ENCODE data around the gene ATP6V0A1. TPM values are rescaled to one million over a fixed set of nuclear protein-coding genes. Genes with fewer than 3 reads are reported as not detected.
"Not testable (repeated sequence)": the region's sequence is repeated elsewhere in the genome, so short reads cannot be mapped to it uniquely, and the experiment has no call there.

The ATP6V0A1 gene
- total RNA-seq, 1 donor from 2014 or later, result 11.4 TPM

DNA sequence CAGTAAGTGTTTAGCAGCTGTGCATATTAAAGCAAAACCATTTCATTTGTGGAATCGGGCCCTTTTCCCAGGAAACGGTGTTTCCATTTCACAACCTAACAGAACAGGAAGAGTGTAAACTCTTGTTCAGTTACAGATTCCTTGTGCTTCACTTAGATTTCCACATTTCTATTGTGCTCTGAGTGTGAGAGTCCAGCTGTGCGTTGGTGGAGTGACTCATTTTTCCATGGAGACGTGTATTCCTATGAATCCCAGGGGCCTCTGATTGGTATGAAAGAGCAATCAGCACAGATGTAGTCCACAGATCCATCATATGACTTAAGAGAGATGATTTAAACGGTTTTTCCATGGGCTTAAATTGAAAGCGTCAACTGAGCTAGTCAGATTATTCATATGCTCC is 22.3 kb upstream of the ATP6V0A1 start:
- intact Hi-C loops (cut with micrococcal nuclease), result no loop called here

DNA sequence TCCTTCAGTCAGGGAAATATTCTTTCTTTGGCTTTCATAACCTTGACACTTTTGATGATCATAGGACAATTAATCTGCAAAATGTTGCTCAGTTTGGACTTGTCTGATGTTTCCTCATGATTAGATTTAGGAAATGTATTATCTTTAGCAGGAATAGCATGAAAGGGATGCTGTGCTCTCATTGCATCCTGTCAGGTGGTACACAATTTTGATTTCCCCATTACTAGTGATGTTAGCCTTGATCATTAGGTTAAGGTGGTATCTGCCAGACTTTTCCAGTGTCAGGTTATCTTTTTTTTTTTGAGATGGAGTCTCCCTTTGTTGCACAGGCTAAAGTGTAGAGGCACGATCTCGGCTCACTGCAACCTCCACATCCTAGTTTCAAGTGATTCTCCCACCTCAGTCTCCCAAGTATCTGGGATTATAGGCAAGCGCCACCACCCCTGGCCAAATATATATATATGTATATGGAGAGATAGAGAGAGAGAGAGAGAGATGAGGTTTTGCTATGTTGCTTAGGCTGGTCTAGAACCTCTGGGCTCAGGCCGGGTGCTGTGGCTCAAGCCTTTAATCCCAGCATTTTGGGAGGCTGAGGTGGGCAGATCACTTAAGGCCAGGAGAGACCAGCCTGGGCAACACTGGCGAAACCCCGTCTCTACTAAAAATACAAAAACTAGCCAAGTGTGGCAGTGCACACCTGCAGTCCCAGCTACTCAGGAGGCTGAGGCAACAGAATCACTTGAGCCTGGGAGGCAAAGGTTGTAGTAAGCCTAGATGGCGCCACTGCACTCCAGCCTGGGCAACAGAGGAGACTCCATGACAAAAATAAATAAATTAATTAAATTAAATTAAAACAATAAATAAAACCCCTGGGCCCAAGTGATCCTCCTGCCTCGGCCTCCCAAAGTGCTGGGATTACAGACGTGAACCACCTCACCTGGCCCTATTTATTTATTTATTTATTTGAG is 19.8 kb upstream of the ATP6V0A1 start:
- intact Hi-C loops (cut with micrococcal nuclease), result no loop called here

DNA sequence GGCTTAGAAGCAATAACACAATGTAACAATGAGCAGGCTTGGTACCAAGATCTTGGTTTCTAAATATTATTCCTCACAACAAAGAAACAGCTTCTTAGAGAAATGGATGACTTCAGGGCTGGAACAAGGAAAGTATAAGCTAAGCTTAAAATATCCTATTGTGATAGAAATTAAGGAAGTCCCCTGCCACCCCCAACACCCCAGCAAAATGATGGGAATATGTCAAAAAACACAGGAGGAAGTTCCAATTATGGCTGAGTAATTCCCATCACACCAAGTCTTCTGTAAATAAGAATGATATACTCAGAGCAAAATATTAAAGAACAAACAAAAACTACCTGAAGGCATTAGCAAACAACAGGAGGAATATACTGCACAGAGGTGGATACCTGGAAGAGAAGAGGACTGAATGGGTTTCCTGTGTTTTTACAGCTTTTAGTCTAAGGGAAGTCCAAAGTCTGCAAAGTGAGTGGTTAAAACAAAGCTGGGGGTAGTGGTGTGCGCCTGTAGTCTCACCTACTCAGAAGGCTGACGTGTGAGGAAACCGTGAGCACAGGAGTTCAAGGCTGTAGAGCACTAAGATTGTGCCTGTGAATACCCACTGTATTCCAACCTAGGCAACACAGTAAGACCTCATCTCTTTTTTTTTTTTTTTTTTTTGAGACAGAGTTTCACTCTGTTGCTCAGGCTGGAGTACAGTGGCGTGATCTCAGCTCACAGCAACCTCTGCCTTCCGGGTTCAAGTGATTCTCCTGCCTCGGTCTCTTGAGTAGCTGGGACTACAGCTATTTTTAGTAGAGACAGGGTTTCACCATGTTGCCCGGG is 17.1 kb upstream of the ATP6V0A1 start:
- intact Hi-C loops (cut with micrococcal nuclease), result loop anchor here (5.0 kb wide), 1 partner anchor 76 kb away; no protein-coding TSS in a partner anchor

GRCh38 chr17:42442196-42442565 is 16.5 kb upstream of the ATP6V0A1 start:
- intact Hi-C loops (cut with micrococcal nuclease), result loop anchor here (5.0 kb wide), 1 partner anchor 75 kb away; no protein-coding TSS in a partner anchor

DNA sequence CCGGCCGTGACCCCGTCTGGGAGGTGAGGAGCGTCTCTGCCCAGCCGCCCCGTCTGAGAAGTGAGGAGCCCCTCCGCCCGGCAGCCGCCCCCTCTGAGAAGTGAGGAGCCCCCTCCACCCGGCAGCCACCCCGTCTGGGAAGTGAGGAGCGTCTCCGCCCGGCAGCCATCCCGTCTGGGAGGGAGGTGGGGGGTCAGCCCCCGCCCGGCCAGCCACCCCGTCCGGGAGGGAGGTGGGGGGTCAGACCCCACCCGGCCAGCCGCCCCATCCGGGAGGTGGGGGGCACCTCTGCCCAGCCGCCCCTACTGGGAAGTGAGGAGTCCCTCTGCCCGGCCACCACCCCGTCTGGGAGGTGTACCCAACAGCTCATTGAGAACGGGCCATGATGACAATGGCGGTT is 9.5 kb upstream of the ATP6V0A1 start:
- intact Hi-C loops (cut with micrococcal nuclease), result not testable (repeated sequence)

DNA sequence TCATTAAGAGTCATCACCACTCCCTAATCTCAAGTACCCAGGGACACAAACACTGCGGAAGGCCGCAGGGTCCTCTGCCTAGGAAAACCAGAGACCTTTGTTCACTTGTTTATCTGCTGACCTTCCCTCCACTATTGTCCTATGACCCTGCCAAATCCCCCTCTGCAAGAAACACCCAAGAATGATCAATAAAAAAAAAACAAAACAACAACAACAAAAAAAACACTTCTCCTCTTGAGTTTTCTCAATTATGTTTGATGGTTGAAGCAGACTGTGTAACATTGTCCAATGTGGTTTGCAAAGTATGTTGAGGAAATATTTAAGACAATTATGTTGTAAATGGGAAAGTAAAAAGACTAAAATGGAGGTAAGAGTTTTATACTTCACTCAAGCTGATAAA is 8.8 kb upstream of the ATP6V0A1 start:
- intact Hi-C loops (cut with micrococcal nuclease), result not testable (repeated sequence)

GRCh38 chr17:42451270-42451669 is 7.4 kb upstream of the ATP6V0A1 start:
- intact Hi-C loops (cut with micrococcal nuclease), result not testable (repeated sequence)

DNA sequence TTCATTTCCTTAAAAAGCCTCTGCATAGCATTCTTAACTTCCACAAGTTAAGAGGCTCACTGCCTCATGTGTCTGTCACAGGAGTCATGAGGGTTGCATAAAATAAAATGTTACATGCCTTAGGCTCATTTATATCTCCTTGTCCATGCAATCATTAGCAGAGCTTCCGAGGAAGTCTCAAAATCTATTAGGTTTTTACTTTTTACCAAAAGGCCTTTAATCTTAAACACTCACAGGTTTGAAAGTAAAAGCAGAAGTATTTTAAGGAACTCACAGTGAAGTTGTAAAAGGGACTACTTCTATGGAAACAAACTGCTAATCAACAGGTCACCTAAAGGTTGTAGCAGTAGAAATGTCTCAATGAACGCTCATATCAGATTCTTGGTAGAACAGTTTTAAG is 5.2 kb upstream of the ATP6V0A1 start:
- intact Hi-C loops (cut with micrococcal nuclease), result no loop called here

GRCh38 chr17:42454987-42455386 is 3.7 kb upstream of the ATP6V0A1 start:
- intact Hi-C loops (cut with micrococcal nuclease), result not testable (repeated sequence)

GRCh38 chr17:42456223-42457106 is 2.2 kb upstream of the ATP6V0A1 start:
- intact Hi-C loops (cut with micrococcal nuclease), result no loop called here

DNA sequence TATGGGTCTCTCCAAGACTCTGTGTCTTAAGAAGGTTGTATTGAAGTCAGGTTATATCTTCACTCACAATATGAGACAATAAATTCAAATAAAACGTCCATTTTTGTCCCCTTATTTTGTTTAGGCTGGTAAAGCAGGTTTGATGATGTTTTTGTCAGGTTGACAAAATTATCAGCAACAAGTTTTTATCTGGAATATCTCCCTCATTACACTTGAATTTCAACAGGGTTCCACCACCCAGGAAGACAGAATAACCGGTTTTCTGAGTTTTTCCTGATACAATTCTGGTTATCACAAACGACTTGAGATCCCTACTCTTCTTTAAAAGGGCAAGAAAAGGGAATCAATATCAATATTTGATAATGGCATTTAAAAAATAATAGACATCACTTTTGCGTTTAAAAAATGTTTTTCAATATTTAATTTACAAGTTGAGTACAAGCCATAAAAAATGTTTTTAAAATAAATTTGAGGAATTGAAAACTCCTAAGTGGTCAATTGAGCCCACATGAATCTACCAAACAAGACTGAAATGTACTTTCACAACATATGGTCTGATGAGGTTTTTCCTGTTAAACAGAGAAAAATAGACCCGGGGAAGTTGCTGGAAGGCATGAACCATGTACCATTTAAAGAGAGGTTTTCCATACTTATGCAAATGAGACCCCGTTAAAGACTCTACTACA is 1.4 kb upstream of the ATP6V0A1 start:
- intact Hi-C loops (cut with micrococcal nuclease), result no loop called here

DNA sequence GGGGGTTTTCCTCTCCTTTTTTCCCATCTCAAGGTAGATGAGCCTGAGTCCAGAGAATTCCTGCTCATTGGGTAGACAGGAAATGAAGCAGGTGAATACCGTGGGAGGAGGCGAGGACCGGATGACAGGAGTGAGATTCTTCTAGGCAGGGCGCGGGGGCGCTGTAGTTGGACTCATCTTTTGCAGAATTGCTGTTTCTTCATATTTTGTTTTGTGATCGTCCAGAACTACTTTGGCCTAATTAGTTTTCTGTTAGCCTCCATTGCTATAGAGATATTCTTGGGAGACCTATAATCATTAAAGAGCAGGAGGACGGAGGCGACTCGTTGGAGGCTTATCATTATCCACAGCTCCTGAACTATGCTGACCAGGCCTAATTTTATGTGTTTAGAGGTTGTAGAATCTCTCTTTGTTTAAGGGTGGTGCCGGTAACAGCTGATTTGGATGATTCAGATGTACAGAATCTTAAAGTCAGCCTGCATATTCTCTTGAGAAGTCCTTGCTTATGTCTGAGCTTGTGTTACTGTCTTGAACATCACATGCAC is 650 bp downstream of the ATP6V0A1 start:
- intact Hi-C loops (cut with micrococcal nuclease), result no loop called here

DNA sequence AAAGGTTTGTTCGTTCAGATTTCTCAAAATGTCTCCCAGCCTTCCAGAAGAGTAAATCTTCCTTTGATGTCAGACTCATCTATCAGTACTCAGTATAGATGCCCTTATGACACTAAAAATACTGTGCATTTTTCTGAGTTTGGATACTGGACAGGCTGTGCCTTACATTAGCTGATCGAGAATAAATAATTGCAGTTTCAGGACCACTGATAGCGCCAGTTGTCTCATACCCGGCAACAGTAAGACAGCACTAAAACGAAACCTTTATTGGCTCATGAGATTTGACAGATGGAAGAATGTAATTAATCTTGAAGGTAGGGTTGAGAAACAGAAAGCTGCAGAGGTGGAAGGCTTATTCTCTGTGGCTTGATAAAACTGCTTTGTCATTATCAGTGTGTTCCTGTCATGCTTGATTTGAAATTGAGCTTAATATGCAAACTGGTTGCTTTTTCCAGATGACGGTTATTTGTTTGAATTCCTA is 1.2 kb downstream of the ATP6V0A1 start:
- intact Hi-C loops (cut with micrococcal nuclease), result no loop called here

DNA sequence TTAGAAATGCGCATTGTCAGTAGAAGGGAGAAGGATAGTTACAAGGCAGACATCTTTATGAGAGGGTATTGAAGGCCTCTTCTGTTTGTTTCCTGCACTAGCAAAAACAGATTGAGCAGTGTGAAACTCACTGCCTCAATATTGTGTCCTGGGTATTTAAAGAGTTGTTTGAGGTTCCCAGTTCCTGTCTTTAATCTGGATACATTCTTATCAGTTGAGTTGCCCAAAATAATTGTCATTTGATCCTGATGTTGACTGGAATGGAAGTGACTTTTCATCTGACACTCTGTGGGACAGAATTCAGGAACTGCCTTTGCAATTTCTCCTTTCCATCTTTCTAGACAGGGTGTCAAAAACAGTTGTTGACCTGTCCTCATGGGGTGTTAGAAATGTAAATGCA is 1.7 kb downstream of the ATP6V0A1 start:
- intact Hi-C loops (cut with micrococcal nuclease), result no loop called here

DNA sequence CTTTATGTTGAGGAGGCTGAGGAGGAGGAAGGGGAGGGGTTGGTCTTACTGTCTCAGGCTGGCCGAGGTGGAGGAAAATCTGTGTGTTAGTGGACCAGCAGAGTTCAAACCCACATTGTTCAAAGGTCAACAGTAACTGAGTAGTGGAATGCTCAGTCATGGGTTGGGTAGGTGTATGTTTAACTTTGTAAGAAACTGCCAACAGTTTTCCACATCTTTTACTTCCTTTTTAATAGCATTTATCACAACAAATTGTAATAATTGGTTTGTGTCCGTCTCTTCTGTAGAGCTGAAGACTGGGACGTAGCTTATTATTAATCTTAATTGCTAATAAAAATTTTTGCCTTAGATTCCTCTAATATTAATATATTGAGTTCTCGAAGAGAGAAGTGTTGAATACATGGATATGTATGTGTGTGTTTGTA is 5.3 kb downstream of the ATP6V0A1 start:
- intact Hi-C loops (cut with micrococcal nuclease), result no loop called here

DNA sequence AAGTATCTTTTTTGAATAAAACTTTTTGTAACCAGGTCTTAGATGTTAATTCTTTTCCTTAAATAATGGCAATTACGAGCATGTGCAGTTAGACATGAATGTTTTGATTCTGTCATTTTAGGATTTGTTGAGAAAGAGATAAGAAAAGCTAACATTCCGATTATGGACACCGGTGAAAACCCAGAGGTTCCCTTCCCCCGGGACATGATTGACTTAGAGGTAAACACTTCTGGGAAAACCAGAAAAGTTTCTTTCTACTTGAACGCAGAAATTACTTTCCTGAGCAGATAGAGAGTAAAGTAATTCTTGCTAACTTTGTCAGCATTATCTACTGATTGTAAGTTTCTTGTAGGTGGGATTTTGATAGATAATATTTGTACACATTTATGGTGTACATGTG is 9.2 kb downstream of the ATP6V0A1 start:
- intact Hi-C loops (cut with micrococcal nuclease), result no loop called here

- intact Hi-C loops (cut with micrococcal nuclease), result no loop called here
These were observed 14.2 kb downstream of the ATP6V0A1 start for GRCh38 chr17:42472709-42473521.

- intact Hi-C loops (cut with micrococcal nuclease), result no loop called here
These were observed 15.6 kb downstream of the ATP6V0A1 start for GRCh38 chr17:42474276-42474675.

DNA sequence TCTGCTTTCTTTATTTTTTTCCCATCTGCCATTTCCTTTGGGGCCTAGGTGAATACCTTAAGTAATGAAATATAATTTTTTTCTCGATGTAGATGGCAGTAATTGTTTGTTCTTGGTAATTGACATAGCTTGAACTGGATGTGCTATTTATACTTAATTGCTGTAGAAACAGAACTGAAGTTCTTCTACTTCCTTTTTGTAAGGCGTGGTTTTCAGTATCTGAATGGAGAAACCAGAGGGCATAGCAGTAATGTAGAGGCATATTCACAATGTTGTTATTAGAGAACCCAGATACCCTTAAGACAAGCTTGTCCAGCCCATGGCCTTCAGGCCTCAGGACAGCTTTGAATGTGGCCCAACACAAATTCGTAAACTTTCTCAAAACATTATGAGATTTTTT is 16.4 kb downstream of the ATP6V0A1 start:
- intact Hi-C loops (cut with micrococcal nuclease), result no loop called here
